Smooth muscle cell (in vitro differentiated cells): ENCODE data around the gene SORCS2. TPM values are rescaled to one million over a fixed set of nuclear protein-coding genes. Genes with fewer than 3 reads are reported as not detected.
"Not testable (repeated sequence)": the region's sequence is repeated elsewhere in the genome, so short reads cannot be mapped to it uniquely, and the experiment has no call there.

Experiments used
- DNase-seq: peaks from one replicate; lab custom pipeline; 2025; ENCODE audit not compliant: unreplicated experiment; lab: John Stamatoyannopoulos, UW
- H2AFZ ChIP-seq: fragments of 200-600 bp; sonication (generic); 2 replicates; pipeline ENCODE4 v1.6.0; 2016; ENCODE audit warnings: antibody characterized with exemption, low read depth, mild to moderate bottlenecking
- H3F3A ChIP-seq: fragments of 200-600 bp; sonication (generic); 2 replicates; pipeline ENCODE4 v1.6.0; 2017; ENCODE audit warnings: antibody characterized with exemption, low read depth
- H3K27ac ChIP-seq: fragments of 200-600 bp; sonication (generic); 2 replicates; pipeline ENCODE4 v1.5.1; 2016; ENCODE audit warnings: low read depth, mild to moderate bottlenecking
- H3K27me3 ChIP-seq: fragments of 200-600 bp; sonication (generic); 2 replicates; pipeline ENCODE4 v1.6.1; 2016; ENCODE audit warnings: low read depth, mild to moderate bottlenecking
- H3K36me3 ChIP-seq: fragments of 200-600 bp; sonication (generic); 2 replicates; pipeline ENCODE4 v1.5.1; 2016; ENCODE audit warnings: low read depth
- H3K4me1 ChIP-seq: fragments of 200-600 bp; sonication (generic); 2 replicates; pipeline ENCODE4 v1.5.1; 2016; ENCODE audit warnings: low read depth
- H3K4me2 ChIP-seq: fragments of 200-600 bp; sonication (generic); 2 replicates; pipeline ENCODE4 v1.6.0; 2016; ENCODE audit warnings: mild to moderate bottlenecking
- H3K4me3 ChIP-seq: fragments of 200-600 bp; sonication (generic); 2 replicates; pipeline ENCODE4 v1.5.1; 2016; ENCODE audit warnings: mild to moderate bottlenecking
- H3K79me2 ChIP-seq: fragments of 200-600 bp; sonication (generic); 2 replicates; pipeline ENCODE4 v1.6.0; 2016; ENCODE audit warnings: low read depth, mild to moderate bottlenecking
- H3K9ac ChIP-seq: fragments of 200-600 bp; sonication (generic); 2 replicates; pipeline ENCODE4 v1.6.0; 2016; ENCODE audit warnings: low read depth
- H3K9me3 ChIP-seq: fragments of 200-600 bp; sonication (generic); replicated peaks from 2 replicates; pipeline ENCODE4 v1.5.1; 2016; ENCODE audit warnings: low read depth
- H4K20me1 ChIP-seq: fragments of 200-600 bp; sonication (generic); 2 replicates; pipeline ENCODE4 v1.6.0; 2016; ENCODE audit warnings: low read depth
- CTCF ChIP-seq: fragments of 200-600 bp; sonication (generic); IDR thresholded peaks from 2 replicates; pipeline ENCODE4 v1.5.1; 2017; ENCODE audit warnings: borderline replicate concordance, mild to moderate bottlenecking, antibody characterized with exemption; ENCODE audit not compliant: insufficient read depth, poor library complexity, severe bottlenecking
- WGBS: methylation state at CpG from one replicate; pipeline ENCODE4 v1.1.7; 2016; ENCODE audit warnings: low lambda C conversion rate; 5-methylcytosine and 5-hydroxymethylcytosine counted together
- polyA plus RNA-seq: library from polyadenylated mRNA; unstranded; fragments of >200 nt; fragmentation: Nextera tagmentation; extraction: Ambion mirVana; gene quantifications from 2 replicates; pipeline ENCODE4 v1.2.1, GENCODE V29; 2016
- total RNA-seq: library from RNA; depleted of rRNA; stranded (reverse); fragments of >200 nt; gene quantifications from 2 replicates; pipeline ENCODE4 v1.2.3, GENCODE V29; 2014

The SORCS2 gene
- total and polyA plus RNA-seq, 2 experiments from 2014 or later: 5.2 to 9.3 TPM

GRCh38 chr4:7596918-7597606, 404.7 kb downstream of the SORCS2 start:
- H3K27me3 ChIP-seq: peaks cover 21% of the 10 kb centered on the region
- H3K79me2 ChIP-seq: no peaks in the 10 kb centered on the region
- no peak overlapping the region for H3K27ac ChIP-seq
- peaks cover 15% of the 10 kb centered on the region for H3K4me1 ChIP-seq
- H3F3A ChIP-seq: no peaks in the 10 kb centered on the region
- 80% methylated on average over 8 of the region's 9 CpGs for WGBS
- no peak overlapping the region for H3K4me2 ChIP-seq
- no peak for DNase-seq
- no peaks in the 10 kb centered on the region for H4K20me1 ChIP-seq
- no peak overlapping the region for H3K9ac ChIP-seq
- H3K4me3 ChIP-seq: no peak overlapping the region
- no peak for TF ChIP-seq CTCF
- no peak overlapping the region for H2AFZ ChIP-seq
- H3K36me3 ChIP-seq: no peaks in the 10 kb centered on the region
- H3K9me3 ChIP-seq: no peaks in the 10 kb centered on the region

GRCh38 chr4:7598939-7599790, 406.8 kb downstream of the SORCS2 start:
- H3K79me2 ChIP-seq: no peaks in the 10 kb centered on the region
- no peak for TF ChIP-seq CTCF
- no peaks in the 10 kb centered on the region for H3K36me3 ChIP-seq
- peaks cover 21% of the 10 kb centered on the region for H3K27me3 ChIP-seq
- 92% methylated on average over 29 of the region's 29 CpGs for WGBS
- H3K4me2 ChIP-seq: no peak overlapping the region
- H3K27ac ChIP-seq: no peak overlapping the region
- H3K9me3 ChIP-seq: no peaks in the 10 kb centered on the region
- H3K4me3 ChIP-seq: no peak overlapping the region
- H2AFZ ChIP-seq: no peak overlapping the region
- no peaks in the 10 kb centered on the region for H3F3A ChIP-seq
- no peak overlapping the region for H3K9ac ChIP-seq
- DNase-seq: no peak
- H4K20me1 ChIP-seq: no peaks in the 10 kb centered on the region
- H3K4me1 ChIP-seq: peaks cover 8% of the 10 kb centered on the region

GRCh38 chr4:7600247-7600646, 407.9 kb downstream of the SORCS2 start:
- Histone ChIP-seq H3K9me3 (no peaks in the 10 kb centered on the region), H3F3A (no peaks in the 10 kb centered on the region), H3K4me1 (peaks cover 8% of the 10 kb centered on the region), H2AFZ (no peak overlapping the region), H3K36me3 (no peaks in the 10 kb centered on the region), H3K27me3 (peaks cover 13% of the 10 kb centered on the region), H3K27ac (no peak overlapping the region), H3K9ac (no peak overlapping the region), H4K20me1 (no peaks in the 10 kb centered on the region), H3K79me2 (no peaks in the 10 kb centered on the region), H3K4me3 (no peak overlapping the region), H3K4me2 (no peak overlapping the region)
- WGBS: 92% methylated on average over 17 of the region's 17 CpGs
- DNase-seq: no peak
- no peak for TF ChIP-seq CTCF

GRCh38 chr4:7602166-7602565, 409.8 kb downstream of the SORCS2 start:
- not testable (repeated sequence) for H3K27ac ChIP-seq, H4K20me1 ChIP-seq, H2AFZ ChIP-seq, DNase-seq, H3K79me2 ChIP-seq, H3K4me3 ChIP-seq, H3K4me2 ChIP-seq, H3K9me3 ChIP-seq, H3K36me3 ChIP-seq, H3F3A ChIP-seq, H3K27me3 ChIP-seq, H3K9ac ChIP-seq, H3K4me1 ChIP-seq
- WGBS: 93% methylated on average over 3 of the region's 30 CpGs
